Osteocyte (in vitro differentiated cells): ENCODE data around the gene TPCN1. TPM values are rescaled to one million over a fixed set of nuclear protein-coding genes. Genes with fewer than 3 reads are reported as not detected.

Experiments
- DNase-seq: peaks from one replicate; pipeline ENCODE4 v3.0.0; 2021; ENCODE audit warnings: mixed read lengths; ENCODE audit not compliant: unreplicated experiment; ENCODE audit errors: extremely low spot score
- H3K27ac Mint-ChIP-seq: one replicate; pipeline ENCODE4 v1.8.0; 2021; ENCODE audit warnings: mild to moderate bottlenecking, mixed read lengths; ENCODE audit not compliant: unreplicated experiment
- H3K27me3 Mint-ChIP-seq: one replicate; pipeline ENCODE4 v1.8.0; 2021; ENCODE audit warnings: mixed read lengths; ENCODE audit not compliant: unreplicated experiment
- H3K36me3 Mint-ChIP-seq: one replicate; pipeline ENCODE4 v1.8.0; 2021; ENCODE audit warnings: mixed read lengths; ENCODE audit not compliant: unreplicated experiment
- H3K4me1 Mint-ChIP-seq: one replicate; pipeline ENCODE4 v1.8.0; 2021; ENCODE audit warnings: mixed read lengths; ENCODE audit not compliant: unreplicated experiment
- H3K4me3 Mint-ChIP-seq: one replicate; pipeline ENCODE4 v1.8.0; 2021; ENCODE audit warnings: mild to moderate bottlenecking, moderate library complexity, mixed read lengths; ENCODE audit not compliant: unreplicated experiment
- H3K9me3 Mint-ChIP-seq: one replicate; pipeline ENCODE4 v1.8.0; 2021; ENCODE audit warnings: mixed read lengths; ENCODE audit not compliant: unreplicated experiment
- CTCF ChIP-seq: fragments of 200-600 bp; sonication (generic); IDR thresholded peaks from 2 replicates; pipeline ENCODE4 v1.5.0; 2021; ENCODE audit warnings: antibody characterized with exemption, mild to moderate bottlenecking, moderate library complexity
- total RNA-seq: library from RNA; stranded (reverse); gene quantifications from 2 replicates; pipeline ENCODE4 v1.2.1, GENCODE V29; 2021

Gene TPCN1
- total RNA-seq, 1 donor from 2014 or later = 80.6 TPM

GRCh38 chr12:113186666-113187325 is 34.5 kb upstream of the TPCN1 start:
- peaks cover 39% of the 10 kb centered on the region for H3K4me1 Mint-ChIP-seq
- peaks cover 16% of the 10 kb centered on the region for H3K36me3 Mint-ChIP-seq
- H3K27me3 Mint-ChIP-seq = no peaks in the 10 kb centered on the region
- peak overlapping the region; percentile 93 for H3K4me3 Mint-ChIP-seq
- H3K27ac Mint-ChIP-seq = peak overlapping the region; percentile 45
- no peak for TF ChIP-seq CTCF
- no peaks in the 10 kb centered on the region for H3K9me3 Mint-ChIP-seq
- no peak for DNase-seq

DNA sequence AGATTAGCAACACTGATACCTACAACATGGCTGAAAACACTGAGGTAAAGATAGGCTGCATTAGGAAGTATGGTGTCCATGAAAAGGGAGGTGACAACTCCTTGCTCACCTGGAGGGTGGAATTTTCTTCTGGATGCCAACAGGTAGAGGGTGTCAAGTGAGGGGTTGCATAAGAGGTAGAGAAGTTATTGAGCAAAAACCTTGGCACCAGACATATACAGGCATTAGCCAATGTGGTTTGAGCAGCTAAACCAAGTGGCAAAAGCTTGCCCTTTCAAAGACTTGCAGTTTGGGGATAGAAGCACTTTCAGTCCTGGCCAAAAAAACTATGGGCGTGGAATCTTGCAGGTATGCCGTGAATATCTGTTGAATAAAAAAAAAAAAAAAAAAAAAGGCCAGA is 31.9 kb upstream of the TPCN1 start:
- Mint-ChIP-seq H3K4me1 (peaks cover 47% of the 10 kb centered on the region), H3K36me3 (peaks cover 17% of the 10 kb centered on the region), H3K9me3 (no peaks in the 10 kb centered on the region), H3K4me3 (no peak overlapping the region), H3K27ac (no peak overlapping the region), H3K27me3 (no peaks in the 10 kb centered on the region)
- DNase-seq = no peak
- TF ChIP-seq CTCF = no peak

- no peak for TF ChIP-seq CTCF
- DNase-seq = no peak
- peaks cover 58% of the 10 kb centered on the region for H3K4me1 Mint-ChIP-seq
- peaks cover 17% of the 10 kb centered on the region for H3K36me3 Mint-ChIP-seq
- no peaks in the 10 kb centered on the region for H3K27me3 Mint-ChIP-seq
- no peak overlapping the region for H3K27ac Mint-ChIP-seq
- H3K9me3 Mint-ChIP-seq = no peaks in the 10 kb centered on the region
- no peak overlapping the region for H3K4me3 Mint-ChIP-seq
These were observed 30.5 kb upstream of the TPCN1 start for GRCh38 chr12:113190761-113191160.

DNA sequence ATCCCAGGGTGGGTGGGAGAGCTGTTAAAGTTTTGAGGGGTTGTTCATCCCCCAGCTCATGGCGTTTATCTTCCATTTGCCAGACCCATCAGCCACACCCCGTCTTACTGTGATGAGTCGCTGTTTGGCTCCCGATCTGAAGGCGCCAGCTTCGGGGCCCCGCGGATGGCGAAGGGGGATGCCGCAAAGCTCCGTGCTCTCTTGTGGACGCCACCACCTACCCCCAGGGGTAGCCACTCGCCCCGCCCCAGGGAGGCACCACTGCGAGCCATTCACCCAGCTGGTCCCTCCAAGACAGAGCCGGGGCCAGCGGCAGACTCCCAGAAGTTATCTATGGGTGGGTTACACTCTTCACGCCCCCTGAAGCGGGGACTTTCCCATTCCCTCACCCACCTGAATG is 30.0 kb upstream of the TPCN1 start:
- H3K4me3 Mint-ChIP-seq = no peak overlapping the region
- no peaks in the 10 kb centered on the region for H3K27me3 Mint-ChIP-seq
- peaks cover 60% of the 10 kb centered on the region for H3K4me1 Mint-ChIP-seq

GRCh38 chr12:113194971-113195391 is 26.3 kb upstream of the TPCN1 start:
- peak; percentile 86 for DNase-seq
- TF ChIP-seq CTCF = no peak
- H3K9me3 Mint-ChIP-seq = no peaks in the 10 kb centered on the region

More for the DNA sequence above, 30.0 kb upstream of the TPCN1 start:
- no peak for TF ChIP-seq CTCF
- peaks cover 17% of the 10 kb centered on the region for H3K36me3 Mint-ChIP-seq
- H3K27ac Mint-ChIP-seq = no peak overlapping the region
- H3K9me3 Mint-ChIP-seq = no peaks in the 10 kb centered on the region
- DNase-seq = no peak

More at GRCh38 chr12:113194971-113195391, 26.3 kb upstream of the TPCN1 start:
- Mint-ChIP-seq H3K36me3 (peaks cover 7% of the 10 kb centered on the region), H3K4me1 (peaks cover 62% of the 10 kb centered on the region), H3K4me3 (no peak overlapping the region), H3K27ac (peak overlapping the region; percentile 91), H3K27me3 (no peaks in the 10 kb centered on the region)
